ENCODE results near the gene SGMS1. TPM values are rescaled to one million over a fixed set of nuclear protein-coding genes. Genes with fewer than 3 reads are reported as not detected.

The SGMS1 gene
- total and polyA plus RNA-seq, 2 donors (not counting 1 experiment from before 2014, with no cell fraction given) = 10.0 to 43.5 TPM

- DNase-seq = no peak
- intact Hi-C loops (cut with micrococcal nuclease) = no loop called here
- Mint-ChIP-seq H3K27me3 (no peaks in the 10 kb centered on the region), H3K4me3 (no peak overlapping the region), H3K9me3 (ENCODE audit: insufficient read depth) (peaks cover 7% of the 10 kb centered on the region), H3K4me1 (peaks cover 18% of the 10 kb centered on the region), H3K27ac (no peak overlapping the region)
- Histone ChIP-seq H2AFZ (ENCODE audit: insufficient read depth, low read depth, low read length, poor library complexity, severe bottlenecking) (no peak overlapping the region), H3K79me2 (ENCODE audit: control insufficient read depth, insufficient read depth, low read length) (peaks cover 32% of the 10 kb centered on the region), H3K9ac (ENCODE audit: low read length) (no peak overlapping the region), H3K27ac (ENCODE audit: low read length in 2 of 2) (no peak overlapping the region), H3K4me3 (ENCODE audit: control extremely low read depth in 1 of 5, extremely low read depth in 1 of 5, insufficient read depth in 1 of 5, low read depth in 2 of 5, low read length in 4 of 5) (no peak overlapping the region), H3K27me3 (replicated peaks in 1 of 4; ENCODE audit: control extremely low read depth in 1 of 4, control insufficient read depth in 3 of 4, insufficient read depth in 4 of 4, low read length in 3 of 4) (no peaks in the 10 kb centered on the region), H3K9me3 (ENCODE audit: control extremely low read depth in 1 of 3, control insufficient read depth in 2 of 3, insufficient read depth in 1 of 3, low read length in 2 of 3) (peaks cover 2 to 16% (median 6%) of the 10 kb centered on the region in 3 donors), H3K36me3 (replicated peaks in 1 of 2; ENCODE audit: control extremely low read depth in 1 of 2, control insufficient read depth in 1 of 2, extremely low read depth in 1 of 2, insufficient read depth in 2 of 2, low read length in 1 of 2) (peaks cover 2 to 4% of the 10 kb centered on the region in 2 experiments), H3K4me1 (ENCODE audit: control insufficient read depth in 2 of 2, insufficient read depth in 2 of 2, low read length in 2 of 2) (peaks cover 12 to 13% of the 10 kb centered on the region in 2 donors), H3K4me2 (replicated peaks; ENCODE audit: low read depth, low read length, poor library complexity, severe bottlenecking) (no peak overlapping the region), H4K20me1 (ENCODE audit: control insufficient read depth, insufficient read depth, low read length, poor library complexity, severe bottlenecking) (no peaks in the 10 kb centered on the region)
- TF ChIP-seq, protein P1, sequence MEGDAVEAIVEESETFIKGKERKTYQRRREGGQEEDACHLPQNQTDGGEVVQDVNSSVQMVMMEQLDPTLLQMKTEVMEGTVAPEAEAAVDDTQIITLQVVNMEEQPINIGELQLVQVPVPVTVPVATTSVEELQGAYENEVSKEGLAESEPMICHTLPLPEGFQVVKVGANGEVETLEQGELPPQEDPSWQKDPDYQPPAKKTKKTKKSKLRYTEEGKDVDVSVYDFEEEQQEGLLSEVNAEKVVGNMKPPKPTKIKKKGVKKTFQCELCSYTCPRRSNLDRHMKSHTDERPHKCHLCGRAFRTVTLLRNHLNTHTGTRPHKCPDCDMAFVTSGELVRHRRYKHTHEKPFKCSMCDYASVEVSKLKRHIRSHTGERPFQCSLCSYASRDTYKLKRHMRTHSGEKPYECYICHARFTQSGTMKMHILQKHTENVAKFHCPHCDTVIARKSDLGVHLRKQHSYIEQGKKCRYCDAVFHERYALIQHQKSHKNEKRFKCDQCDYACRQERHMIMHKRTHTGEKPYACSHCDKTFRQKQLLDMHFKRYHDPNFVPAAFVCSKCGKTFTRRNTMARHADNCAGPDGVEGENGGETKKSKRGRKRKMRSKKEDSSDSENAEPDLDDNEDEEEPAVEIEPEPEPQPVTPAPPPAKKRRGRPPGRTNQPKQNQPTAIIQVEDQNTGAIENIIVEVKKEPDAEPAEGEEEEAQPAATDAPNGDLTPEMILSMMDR (IDR thresholded peaks at IDR 0.05) = no peak
- TF ChIP-seq EZH2 (IDR thresholded peaks at IDR 0.05; ENCODE audit: borderline replicate concordance, insufficient read depth, low read depth, low read length, poor library complexity, severe bottlenecking) = no peak
- CTCF ChIA-PET = interaction anchor here (1.0 kb wide), 1 partner anchor 16 kb away, joined by 3 read pairs; no protein-coding TSS in a partner anchor
- 100% methylated on average over 1 of the region's 7 CpGs for WGBS (ENCODE audit: insufficient coverage)
- POLR2A ChIA-PET = no interaction called here
- no peak for ATAC-seq (ENCODE audit: low read depth)
Measured at GRCh38 chr10:50351483-50352146, 272.1 kb downstream of the SGMS1 start.

DNA sequence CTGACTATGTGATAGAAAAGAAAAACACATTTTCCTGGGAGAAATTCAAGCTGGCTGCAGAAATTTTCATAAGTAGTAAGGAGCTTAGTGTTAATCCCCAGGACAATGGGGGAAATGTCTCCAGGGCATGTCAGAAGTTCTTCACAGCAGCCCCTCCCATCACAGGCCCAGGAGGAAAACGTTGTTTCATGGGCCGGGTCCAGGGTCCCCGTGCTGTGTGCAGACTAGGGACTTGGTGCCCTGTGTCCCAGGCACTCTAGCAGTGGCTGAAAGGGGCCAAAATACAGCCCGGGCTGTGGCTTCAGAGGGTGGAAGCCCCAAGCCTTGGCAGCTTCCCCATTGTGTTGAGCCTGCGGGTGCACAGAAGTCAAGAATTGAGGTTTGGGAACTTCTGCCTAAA is 273.4 kb downstream of the SGMS1 start:
- H4K20me1 ChIP-seq (ENCODE audit: control insufficient read depth, insufficient read depth, low read length, poor library complexity, severe bottlenecking) = no peaks in the 10 kb centered on the region
- TF ChIP-seq, protein P1 (IDR thresholded peaks at IDR 0.05) = no peak
- no peak for TF ChIP-seq EZH2 (IDR thresholded peaks at IDR 0.05; ENCODE audit: borderline replicate concordance, insufficient read depth, low read depth, low read length, poor library complexity, severe bottlenecking)
- no peak overlapping the region for H3K4me3 ChIP-seq (ENCODE audit: control extremely low read depth in 1 of 5, extremely low read depth in 1 of 5, insufficient read depth in 1 of 5, low read depth in 2 of 5, low read length in 4 of 5)
- ATAC-seq (ENCODE audit: low read depth) (no peak), DNase-seq (no peak)
- no peak overlapping the region for H3K27ac ChIP-seq (ENCODE audit: low read length in 2 of 2)
- ChIA-PET POLR2A (no interaction called here), CTCF (no interaction called here)
- no peak overlapping the region for H3K4me3 Mint-ChIP-seq
- intact Hi-C loops (cut with micrococcal nuclease) = no loop called here
- H3K27ac Mint-ChIP-seq = no peak overlapping the region
- H3K27me3 Mint-ChIP-seq = no peaks in the 10 kb centered on the region
- WGBS (ENCODE audit: insufficient coverage) = 94% methylated on average over 5 of the region's 5 CpGs
- no peak overlapping the region for H2AFZ ChIP-seq (ENCODE audit: insufficient read depth, low read depth, low read length, poor library complexity, severe bottlenecking)
- no peak overlapping the region for H3K9ac ChIP-seq (ENCODE audit: low read length)
- peaks cover 2 to 4% of the 10 kb centered on the region in 2 experiments for H3K36me3 ChIP-seq (replicated peaks in 1 of 2; ENCODE audit: control extremely low read depth in 1 of 2, control insufficient read depth in 1 of 2, extremely low read depth in 1 of 2, insufficient read depth in 2 of 2, low read length in 1 of 2)
- H3K4me1 ChIP-seq (ENCODE audit: control insufficient read depth in 2 of 2, insufficient read depth in 2 of 2, low read length in 2 of 2) = peaks cover 12 to 13% of the 10 kb centered on the region in 2 donors
- H3K4me2 ChIP-seq (replicated peaks; ENCODE audit: low read depth, low read length, poor library complexity, severe bottlenecking) = no peak overlapping the region
- peaks cover 7% of the 10 kb centered on the region for H3K9me3 Mint-ChIP-seq (ENCODE audit: insufficient read depth)
- peaks cover 18% of the 10 kb centered on the region for H3K4me1 Mint-ChIP-seq
- peaks cover 2 to 12% (median 6%) of the 10 kb centered on the region in 3 donors for H3K9me3 ChIP-seq (ENCODE audit: control extremely low read depth in 1 of 3, control insufficient read depth in 2 of 3, insufficient read depth in 1 of 3, low read length in 2 of 3)
- H3K27me3 ChIP-seq (replicated peaks in 1 of 4; ENCODE audit: control extremely low read depth in 1 of 4, control insufficient read depth in 3 of 4, insufficient read depth in 4 of 4, low read length in 3 of 4) = no peaks in the 10 kb centered on the region
- H3K79me2 ChIP-seq (ENCODE audit: control insufficient read depth, insufficient read depth, low read length) = peaks cover 30% of the 10 kb centered on the region
